Glomerular endothelial cell (primary cell): ENCODE results near the gene MED13L. TPM values are rescaled to one million over a fixed set of nuclear protein-coding genes. Genes with fewer than 3 reads are reported as not detected.

Experiments used
- DNase-seq: peaks from one replicate; pipeline ENCODE4 v3.0.0-alpha.2; 2011; ENCODE audit warnings: low read depth, low spot score; ENCODE audit errors: extremely low read depth
- total RNA-seq: library from RNA; depleted of rRNA; stranded (reverse); fragments of >200 nt; gene quantifications from 2 replicates; pipeline ENCODE4 v1.2.3, GENCODE V29; 2015

The MED13L gene
- total RNA-seq, 1 donor from 2014 or later, result 57.5 TPM

GRCh38 chr12:116099652-116100432, 177.7 kb downstream of the MED13L start:
- DNase-seq, result no peak

- no peak for DNase-seq
Measured at GRCh38 chr12:116096874-116097273, 180.6 kb downstream of the MED13L start.

- DNase-seq, result no peak
Measured at GRCh38 chr12:116094475-116094874, 183.0 kb downstream of the MED13L start.

GRCh38 chr12:116093915-116094314, 183.6 kb downstream of the MED13L start:
- DNase-seq, result no peak

GRCh38 chr12:116092776-116093175, 184.7 kb downstream of the MED13L start:
- DNase-seq, result no peak

GRCh38 chr12:116092162-116092561, 185.3 kb downstream of the MED13L start:
- DNase-seq, result no peak

GRCh38 chr12:116091579-116091978, 185.9 kb downstream of the MED13L start:
- no peak for DNase-seq

- no peak for DNase-seq
Measured at GRCh38 chr12:116090516-116090915, 187.0 kb downstream of the MED13L start.

GRCh38 chr12:116089080-116089479, 188.4 kb downstream of the MED13L start:
- no peak for DNase-seq

- DNase-seq, result no peak
Measured at GRCh38 chr12:116087962-116088361, 189.5 kb downstream of the MED13L start.

GRCh38 chr12:116087399-116087798, 190.1 kb downstream of the MED13L start:
- no peak for DNase-seq

GRCh38 chr12:116080415-116080814, 197.1 kb downstream of the MED13L start:
- DNase-seq, result no peak

- no peak for DNase-seq
Measured at GRCh38 chr12:116078396-116078795, 199.1 kb downstream of the MED13L start.

GRCh38 chr12:116077431-116077830, 200.1 kb downstream of the MED13L start:
- DNase-seq, result no peak

- no peak for DNase-seq
Measured at GRCh38 chr12:116076399-116076798, 201.1 kb downstream of the MED13L start.

- DNase-seq, result no peak
Measured at GRCh38 chr12:116074686-116075085, 202.8 kb downstream of the MED13L start.

GRCh38 chr12:116071555-116072230, 205.8 kb downstream of the MED13L start:
- DNase-seq, result no peak

- no peak for DNase-seq
Measured at GRCh38 chr12:116070444-116070843, 207.0 kb downstream of the MED13L start.

GRCh38 chr12:116069943-116070342, 207.6 kb downstream of the MED13L start:
- no peak for DNase-seq

GRCh38 chr12:116068853-116069252, 208.6 kb downstream of the MED13L start:
- no peak for DNase-seq

GRCh38 chr12:116068371-116068770, 209.1 kb downstream of the MED13L start:
- DNase-seq, result no peak

- no peak for DNase-seq
Measured at GRCh38 chr12:116067892-116068291, 209.6 kb downstream of the MED13L start.
